ENCODE data around the gene EPN3. TPM values are rescaled to one million over a fixed set of nuclear protein-coding genes. Genes with fewer than 3 reads are reported as not detected.

The EPN3 gene
- polyA plus RNA-seq, 1 donor from 2014 or later: not detected

DNA sequence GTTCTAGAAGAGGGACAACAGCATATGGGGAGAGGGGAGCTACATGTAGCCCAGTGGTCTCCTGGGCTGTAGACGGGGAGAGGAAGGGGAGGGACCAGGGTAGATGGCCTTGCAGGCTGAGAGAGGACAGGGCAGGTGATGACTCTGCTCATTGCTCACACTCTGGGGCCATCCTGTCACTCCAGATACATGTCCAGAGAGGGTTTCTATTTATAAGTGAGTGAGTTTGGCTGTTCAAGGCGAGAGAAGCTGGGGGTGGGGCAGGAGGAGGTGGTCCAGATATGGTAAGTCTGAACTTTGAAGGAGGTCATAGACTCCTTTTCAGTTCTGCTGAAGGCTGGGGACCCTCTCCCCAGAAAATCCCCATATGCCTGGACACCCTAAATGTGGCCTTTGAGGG, 50.2 kb downstream of the EPN3 start:
- no peaks in the 10 kb centered on the region for H3K9me2 ChIP-seq (ENCODE audit: insufficient read depth, low read length)
- H3K9ac ChIP-seq (ENCODE audit: low read length): no peak overlapping the region
- H3F3A ChIP-seq (ENCODE audit: insufficient read depth, low read length, poor library complexity, severe bottlenecking): no peaks in the 10 kb centered on the region
- no peaks in the 10 kb centered on the region for H3K27me3 ChIP-seq (ENCODE audit: insufficient read depth, low read depth, low read length)
- TF ChIP-seq REST (IDR thresholded peaks at IDR 0.05; ENCODE audit: borderline replicate concordance): no peak
- TF ChIP-seq POLR2AphosphoS5 (IDR thresholded peaks at IDR 0.05): no peak
- no peak for TF ChIP-seq SMC3 (conservative IDR thresholded peaks at IDR 0.05; ENCODE audit: poor library complexity)
- TF ChIP-seq, protein P1, sequence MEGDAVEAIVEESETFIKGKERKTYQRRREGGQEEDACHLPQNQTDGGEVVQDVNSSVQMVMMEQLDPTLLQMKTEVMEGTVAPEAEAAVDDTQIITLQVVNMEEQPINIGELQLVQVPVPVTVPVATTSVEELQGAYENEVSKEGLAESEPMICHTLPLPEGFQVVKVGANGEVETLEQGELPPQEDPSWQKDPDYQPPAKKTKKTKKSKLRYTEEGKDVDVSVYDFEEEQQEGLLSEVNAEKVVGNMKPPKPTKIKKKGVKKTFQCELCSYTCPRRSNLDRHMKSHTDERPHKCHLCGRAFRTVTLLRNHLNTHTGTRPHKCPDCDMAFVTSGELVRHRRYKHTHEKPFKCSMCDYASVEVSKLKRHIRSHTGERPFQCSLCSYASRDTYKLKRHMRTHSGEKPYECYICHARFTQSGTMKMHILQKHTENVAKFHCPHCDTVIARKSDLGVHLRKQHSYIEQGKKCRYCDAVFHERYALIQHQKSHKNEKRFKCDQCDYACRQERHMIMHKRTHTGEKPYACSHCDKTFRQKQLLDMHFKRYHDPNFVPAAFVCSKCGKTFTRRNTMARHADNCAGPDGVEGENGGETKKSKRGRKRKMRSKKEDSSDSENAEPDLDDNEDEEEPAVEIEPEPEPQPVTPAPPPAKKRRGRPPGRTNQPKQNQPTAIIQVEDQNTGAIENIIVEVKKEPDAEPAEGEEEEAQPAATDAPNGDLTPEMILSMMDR (IDR thresholded peaks at IDR 0.05; ENCODE audit: poor library complexity, severe bottlenecking): no peak
- TF ChIP-seq MXI1 (conservative IDR thresholded peaks at IDR 0.05; ENCODE audit: poor library complexity, severe bottlenecking): no peak
- no peak for TF ChIP-seq EZH2 (IDR thresholded peaks at IDR 0.05; ENCODE audit: borderline replicate concordance, insufficient read depth, low read length, poor library complexity, severe bottlenecking)
- H3K79me2 ChIP-seq (replicated peaks; ENCODE audit: insufficient read depth, low read length): no peaks in the 10 kb centered on the region
- no peak overlapping the region for H3K27ac ChIP-seq (ENCODE audit: low read length)
- no peaks in the 10 kb centered on the region for H4K20me1 ChIP-seq (ENCODE audit: insufficient read depth)
- H3K4me3 ChIP-seq (ENCODE audit: low read length): no peak overlapping the region
- no peak overlapping the region for H2AFZ ChIP-seq (ENCODE audit: low read depth, low read length)
- H3K36me3 ChIP-seq (ENCODE audit: insufficient read depth, low read length): no peaks in the 10 kb centered on the region
- H3K4me2 ChIP-seq (ENCODE audit: low read length): no peak overlapping the region
- no peaks in the 10 kb centered on the region for H3K9me3 ChIP-seq (ENCODE audit: low read length)

- Histone ChIP-seq H3F3A (ENCODE audit: insufficient read depth, low read length, poor library complexity, severe bottlenecking) (no peaks in the 10 kb centered on the region), H2AFZ (ENCODE audit: low read depth, low read length) (no peak overlapping the region), H3K4me3 (ENCODE audit: low read length) (no peak overlapping the region), H3K9ac (ENCODE audit: low read length) (no peak overlapping the region), H3K9me3 (ENCODE audit: low read length) (no peaks in the 10 kb centered on the region), H4K20me1 (ENCODE audit: insufficient read depth) (no peaks in the 10 kb centered on the region), H3K4me2 (ENCODE audit: low read length) (no peak overlapping the region), H3K9me2 (ENCODE audit: insufficient read depth, low read length) (no peaks in the 10 kb centered on the region), H3K27me3 (ENCODE audit: insufficient read depth, low read depth, low read length) (no peaks in the 10 kb centered on the region), H3K27ac (ENCODE audit: low read length) (no peak overlapping the region), H3K79me2 (replicated peaks; ENCODE audit: insufficient read depth, low read length) (no peaks in the 10 kb centered on the region), H3K36me3 (ENCODE audit: insufficient read depth, low read length) (no peaks in the 10 kb centered on the region)
- TF ChIP-seq, protein P1 (IDR thresholded peaks at IDR 0.05; ENCODE audit: poor library complexity, severe bottlenecking): no peak
- no peak for TF ChIP-seq TAF1 (IDR thresholded peaks at IDR 0.05; ENCODE audit: low read depth)
- TF ChIP-seq SMC3 (conservative IDR thresholded peaks at IDR 0.05; ENCODE audit: poor library complexity): no peak
- TF ChIP-seq EZH2 (IDR thresholded peaks at IDR 0.05; ENCODE audit: borderline replicate concordance, insufficient read depth, low read length, poor library complexity, severe bottlenecking): no peak
Measured at GRCh38 chr17:50583641-50584040, 51.1 kb downstream of the EPN3 start.
